GM21619 (cell line): ENCODE results near the gene SLC18B1.
A peak's percentile ranks its signal among the peaks of the same experiment; 100 is the strongest.
"Not testable (repeated sequence)": the region's sequence is repeated elsewhere in the genome, so short reads cannot be mapped to it uniquely, and the experiment has no call there.

Experiments used
- ATAC-seq: cut with Tn5 transposase; IDR thresholded peaks from one replicate; pipeline ENCODE4 v1.9.1; 2021; ENCODE audit not compliant: unreplicated experiment

SLC18B1 gene

DNA sequence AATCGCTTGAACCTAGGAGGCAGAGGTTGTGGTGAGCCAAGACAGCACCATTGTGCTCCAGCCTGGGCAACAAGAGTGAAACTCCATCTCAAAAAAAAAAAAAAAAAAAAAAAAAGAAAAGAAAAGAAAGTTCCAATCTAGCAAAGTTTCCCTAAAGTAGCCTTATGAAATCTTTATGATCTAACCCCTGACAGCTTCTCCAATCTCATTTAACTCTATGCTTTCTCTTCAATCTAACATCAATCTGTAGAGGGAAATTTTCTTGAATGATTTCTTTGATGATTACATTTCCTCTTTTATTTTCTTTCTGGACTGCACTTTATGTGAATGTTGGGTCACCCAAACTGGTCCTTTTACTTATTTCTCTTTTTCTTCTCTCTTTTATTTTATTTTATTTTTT is 2.2 kb upstream of the SLC18B1 start:
- no peak for ATAC-seq

DNA sequence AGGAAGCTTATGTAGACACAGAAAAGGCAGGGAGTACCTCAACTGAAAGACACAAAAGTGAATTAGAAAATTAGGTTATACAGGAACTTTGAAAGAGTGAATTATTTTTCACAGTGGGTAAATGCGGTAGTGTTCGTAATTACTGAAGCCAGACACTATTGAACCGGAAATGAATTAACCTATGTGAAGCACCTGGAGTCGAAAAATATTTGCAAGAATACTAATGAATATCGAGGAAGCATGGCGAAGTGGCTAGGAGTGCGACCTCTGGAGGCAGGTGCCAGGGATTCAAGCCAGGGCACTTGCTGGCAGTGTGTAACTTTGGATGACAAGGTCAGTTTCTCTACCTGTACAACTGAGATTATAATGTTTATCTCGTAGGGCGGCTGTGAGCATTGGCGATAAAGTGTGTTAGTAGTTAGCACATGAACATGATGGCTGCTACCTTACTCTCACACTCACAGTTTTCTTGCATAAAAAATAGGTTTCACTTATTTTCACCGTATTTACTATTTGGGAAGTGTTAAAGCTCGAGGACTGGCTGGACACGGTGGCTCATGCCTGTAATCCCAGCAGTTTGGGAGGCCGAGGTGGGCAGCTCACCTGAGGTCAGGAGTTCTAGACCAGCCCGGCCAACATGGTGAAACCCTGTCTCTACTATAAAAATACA is 567 bp upstream of the SLC18B1 start:
- peak; percentile 87 for ATAC-seq

DNA sequence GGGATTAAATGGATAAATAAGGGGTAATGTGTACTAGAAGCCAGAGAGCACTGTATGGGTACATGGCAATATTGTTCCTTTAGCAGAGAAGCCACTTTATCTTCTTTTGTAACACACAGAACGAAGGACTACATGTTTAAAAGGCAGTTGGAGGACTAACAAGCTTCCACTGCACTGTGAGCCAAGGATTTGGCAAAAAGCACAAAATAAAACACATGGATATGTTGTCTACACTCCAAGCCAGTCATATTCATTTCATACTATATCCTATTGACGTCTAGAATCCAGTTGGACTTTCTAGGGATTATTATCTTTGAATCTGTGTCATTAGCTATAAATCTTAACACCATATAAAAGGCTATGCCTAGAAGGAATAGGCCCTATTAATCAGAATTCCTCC is 3.0 kb downstream of the SLC18B1 start:
- ATAC-seq: no peak

DNA sequence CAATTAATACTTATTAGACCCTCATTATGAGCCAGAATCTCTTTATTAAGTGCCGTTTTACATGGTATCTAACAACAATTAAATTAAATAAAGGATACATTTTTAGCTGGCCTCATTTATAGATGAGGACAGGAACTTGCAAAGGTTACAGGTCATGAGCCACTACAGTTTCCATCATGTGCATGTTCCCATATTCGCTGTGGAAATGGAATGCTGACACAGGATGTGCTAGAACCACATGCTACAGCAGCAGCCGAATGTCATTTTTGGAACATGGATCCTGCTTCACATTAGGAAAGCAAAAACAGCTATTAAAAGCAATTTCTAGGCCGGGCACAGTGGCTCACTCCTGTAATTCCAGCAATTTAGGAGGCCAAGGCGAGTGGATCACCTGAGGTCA is 5.9 kb downstream of the SLC18B1 start:
- ATAC-seq: no peak

DNA sequence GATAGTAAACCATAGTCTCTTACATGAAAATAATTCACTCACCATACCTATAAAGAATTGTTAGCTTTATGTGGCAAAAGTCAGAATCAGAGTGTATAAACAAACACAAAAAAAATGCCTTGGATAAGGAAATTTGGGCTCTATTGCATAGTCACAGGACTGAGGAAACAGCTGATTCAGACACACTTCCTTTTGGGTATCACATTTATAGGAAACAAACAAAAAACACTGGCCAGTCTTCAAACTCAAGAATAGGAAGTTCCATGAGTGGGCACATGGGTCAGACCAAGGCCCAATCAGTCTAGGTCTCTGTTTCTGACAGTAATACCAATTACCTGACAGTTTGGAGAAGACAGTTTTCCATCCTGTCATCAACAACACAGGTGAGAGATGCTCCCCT is 8.0 kb downstream of the SLC18B1 start:
- no peak for ATAC-seq

DNA sequence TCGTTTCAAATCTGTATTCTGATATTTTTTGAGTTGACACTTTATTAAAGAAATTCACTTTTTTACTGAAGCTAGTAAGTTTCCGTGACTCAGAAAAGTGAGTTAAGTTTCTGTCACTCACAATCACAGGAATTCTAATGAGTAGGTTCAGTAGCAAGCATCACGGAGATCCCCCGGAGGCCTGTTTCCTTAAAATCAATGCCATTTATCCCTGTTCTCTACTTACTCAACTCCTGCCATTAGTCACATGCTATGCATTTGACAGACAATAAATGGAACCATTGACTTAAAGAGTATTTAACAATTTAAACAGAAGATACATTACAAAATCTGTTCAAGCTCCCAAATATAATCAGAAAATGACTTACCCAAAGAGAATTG is 9.1 kb downstream of the SLC18B1 start:
- ATAC-seq: no peak

DNA sequence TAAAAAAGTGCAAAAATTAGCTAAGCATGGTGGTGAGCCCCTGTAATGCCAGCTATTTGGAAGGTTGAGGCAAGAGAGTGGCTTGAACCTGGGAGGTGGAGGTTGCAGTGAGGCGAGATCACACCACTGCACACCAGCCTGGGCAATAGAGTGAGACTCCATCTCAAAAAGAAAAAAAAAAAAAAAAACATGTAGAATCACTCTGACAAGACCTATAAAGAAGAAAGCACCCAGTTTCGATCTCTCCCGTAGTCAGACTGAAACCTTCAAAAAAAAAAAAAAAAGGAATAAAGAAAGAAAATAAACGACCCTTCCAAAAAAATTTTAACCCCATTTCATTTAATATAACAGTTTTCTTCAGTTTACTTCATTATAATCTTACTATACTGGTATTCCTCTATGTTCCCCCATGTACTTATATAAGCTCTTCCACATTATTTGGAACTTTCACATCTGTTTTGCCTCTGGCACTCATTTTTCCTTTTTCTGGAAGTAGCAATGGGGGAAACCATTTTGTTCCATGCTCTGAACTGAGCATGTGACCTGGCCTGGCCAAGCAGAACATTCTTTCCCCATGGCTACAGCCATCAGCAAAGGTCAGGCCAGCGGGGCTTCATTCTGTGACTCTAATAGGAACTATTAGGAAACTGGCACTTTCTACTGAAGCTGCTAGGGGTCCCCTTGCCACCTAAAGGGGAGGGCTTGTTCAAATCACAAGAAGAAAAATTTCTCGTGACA is 9.6 kb downstream of the SLC18B1 start:
- no peak for ATAC-seq

DNA sequence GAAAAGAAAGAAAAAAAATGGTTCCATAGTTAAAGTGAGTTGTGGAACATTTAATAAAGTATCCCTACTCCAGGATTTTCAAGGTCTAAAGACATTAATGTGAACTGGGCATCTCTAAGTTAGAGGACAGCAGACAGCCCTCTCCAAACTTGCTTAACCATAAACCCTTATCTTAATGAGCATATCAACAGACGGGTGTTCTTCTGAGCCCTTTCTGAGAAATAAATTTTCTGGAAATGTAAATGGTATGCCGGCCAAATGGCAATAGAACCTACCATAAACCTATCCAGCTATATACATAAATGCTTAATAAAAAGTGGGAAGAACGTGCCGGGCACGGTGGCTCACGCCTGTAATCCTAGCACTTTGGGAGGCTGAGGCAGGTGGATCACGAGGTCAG is 12.5 kb downstream of the SLC18B1 start:
- ATAC-seq: no peak

DNA sequence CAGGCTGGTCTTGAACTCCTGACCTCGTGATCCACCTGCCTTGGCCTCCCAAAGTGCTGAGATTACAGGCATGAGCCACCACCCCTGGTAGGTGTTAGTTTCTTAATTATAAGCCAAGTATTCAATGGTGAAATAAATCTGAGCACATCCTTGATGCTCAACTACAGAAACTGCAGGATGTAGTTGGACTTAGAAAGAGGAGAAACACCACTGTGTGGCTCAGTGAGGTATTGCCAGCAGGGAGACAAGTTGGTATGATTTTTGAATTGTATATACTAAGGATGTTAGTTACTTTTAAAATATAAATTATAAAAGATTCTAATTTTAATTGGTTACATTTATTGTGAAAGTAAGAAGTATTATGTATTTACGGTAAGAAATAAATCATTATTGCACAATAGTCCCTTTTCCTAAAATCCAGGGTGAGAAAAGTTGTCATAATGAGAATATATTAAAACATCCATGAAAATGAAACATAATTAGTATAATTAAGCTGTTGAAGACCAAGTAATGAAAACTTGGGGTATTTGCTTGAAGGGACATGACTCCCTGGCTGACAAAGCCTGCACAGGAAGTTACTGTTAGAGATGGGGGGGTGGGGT is 17.6 kb downstream of the SLC18B1 start:
- ATAC-seq: peak; percentile 80

DNA sequence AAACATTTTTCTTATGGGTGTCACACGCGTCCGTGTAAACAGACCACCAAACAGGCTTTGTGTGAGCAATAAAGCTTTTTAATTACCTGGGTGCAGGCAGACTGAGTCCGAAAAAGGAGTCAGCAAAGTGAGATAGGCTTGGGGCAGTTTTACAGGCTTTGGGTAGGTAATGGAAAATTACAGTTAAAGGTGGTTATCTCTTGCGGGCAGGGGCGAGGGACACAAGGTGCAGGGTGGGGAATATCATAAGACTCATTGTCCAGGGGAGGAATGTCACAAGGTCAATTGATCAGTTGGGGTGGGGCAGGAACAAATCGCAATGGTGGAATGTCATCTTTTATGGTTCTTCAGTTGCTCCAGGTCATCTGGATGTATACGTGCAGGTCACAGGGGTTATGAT is 20.6 kb downstream of the SLC18B1 start:
- ATAC-seq: not testable (repeated sequence)

DNA sequence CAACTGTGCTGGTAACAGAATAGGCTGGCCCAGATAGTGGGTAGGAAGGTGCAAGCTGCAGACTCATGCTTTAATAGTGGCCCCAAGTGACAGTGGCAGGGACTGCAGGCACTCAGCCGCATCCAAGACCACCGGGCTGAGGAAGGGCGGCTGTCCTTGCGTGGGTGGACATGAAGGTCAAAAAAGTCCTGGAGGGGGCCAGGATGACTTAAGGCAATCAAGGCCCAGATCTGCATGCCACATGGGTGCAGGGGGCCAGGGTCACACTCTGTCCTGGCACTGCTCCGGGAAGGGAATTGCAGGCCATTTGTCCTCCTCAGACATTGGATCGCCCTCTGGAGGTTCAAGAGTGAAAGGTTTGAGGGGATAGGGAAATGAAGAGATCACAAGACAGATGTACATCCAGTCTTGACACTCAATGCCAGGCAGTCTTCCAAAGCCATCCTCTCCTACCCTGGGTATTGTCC is 30.4 kb downstream of the SLC18B1 start:
- peak; percentile 79 for ATAC-seq

DNA sequence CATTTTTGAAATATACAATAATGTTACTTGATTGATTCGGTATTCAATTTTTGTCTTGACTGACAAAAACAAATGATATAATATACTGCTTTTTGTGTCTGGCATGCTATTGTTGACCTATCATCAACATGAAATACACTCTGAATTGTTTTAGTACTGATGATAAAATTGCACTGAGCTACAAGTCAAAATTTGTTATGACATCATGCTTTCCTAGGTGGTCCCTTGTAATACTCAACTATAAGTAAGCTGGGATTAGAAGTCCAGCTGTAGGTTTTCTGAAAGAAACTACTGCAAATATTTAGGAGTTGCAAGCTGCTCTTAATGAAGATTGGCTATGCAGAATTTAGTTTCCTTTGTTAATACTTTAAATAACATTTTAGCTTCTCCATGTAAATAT is 32.9 kb downstream of the SLC18B1 start:
- no peak for ATAC-seq

DNA sequence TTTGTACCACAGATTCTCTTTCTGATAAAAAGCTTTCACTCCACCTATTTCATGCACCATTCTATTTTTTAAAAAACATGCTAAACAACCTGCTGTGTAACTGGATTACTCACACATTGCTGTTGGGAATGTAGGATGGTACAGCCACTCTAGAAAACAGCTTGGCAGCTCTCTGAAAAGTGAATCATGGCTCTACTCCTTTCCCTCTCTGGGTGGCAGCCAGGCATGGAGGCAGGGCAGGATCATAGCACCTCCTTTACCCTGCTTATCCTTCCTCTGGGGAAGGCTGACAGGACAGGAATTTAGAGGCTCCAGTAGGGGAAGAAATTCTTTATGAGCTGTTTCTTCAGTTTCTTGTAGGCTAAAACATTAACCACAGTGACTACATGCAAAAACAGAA is 34.1 kb downstream of the SLC18B1 start:
- no peak for ATAC-seq

DNA sequence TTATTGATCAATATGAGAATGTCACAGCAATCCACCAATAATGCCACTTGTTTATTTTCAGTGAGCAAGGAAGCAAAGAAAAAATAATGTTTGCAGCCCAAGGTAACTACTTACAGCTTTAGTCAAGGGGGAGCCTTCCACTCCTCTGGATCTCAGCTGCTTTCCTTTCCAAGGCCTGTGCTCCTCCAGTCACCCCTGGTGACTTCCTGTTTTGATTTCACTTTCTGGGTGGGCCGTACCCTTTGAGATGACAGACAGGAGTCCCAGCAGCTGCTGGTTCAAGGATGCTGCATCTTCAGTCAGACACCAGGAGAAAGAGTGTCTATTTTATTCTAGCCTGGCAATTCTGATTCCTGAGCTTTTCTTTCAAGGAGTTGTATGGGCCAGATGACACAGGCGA is 35.2 kb downstream of the SLC18B1 start:
- peak; percentile 89 for ATAC-seq

DNA sequence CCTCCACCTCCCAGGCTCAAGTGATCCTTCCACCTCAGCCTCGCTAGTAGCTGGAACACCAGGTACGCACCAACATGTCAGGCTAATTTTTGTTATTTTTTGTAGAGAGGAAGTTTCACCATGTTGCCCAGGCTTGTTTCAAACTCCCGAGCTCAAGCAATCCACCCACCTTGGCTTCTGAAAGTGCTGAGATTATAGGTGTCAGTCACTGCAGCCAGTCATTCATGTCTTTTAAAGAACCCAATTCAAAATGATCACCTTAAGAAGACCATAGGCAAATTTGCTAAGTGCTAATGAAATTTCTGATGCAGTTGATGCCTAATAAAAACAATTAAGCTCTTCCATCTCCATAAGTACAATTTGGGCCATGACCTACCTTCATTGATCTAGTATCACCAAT is 38.2 kb downstream of the SLC18B1 start:
- peak; percentile 32 for ATAC-seq

DNA sequence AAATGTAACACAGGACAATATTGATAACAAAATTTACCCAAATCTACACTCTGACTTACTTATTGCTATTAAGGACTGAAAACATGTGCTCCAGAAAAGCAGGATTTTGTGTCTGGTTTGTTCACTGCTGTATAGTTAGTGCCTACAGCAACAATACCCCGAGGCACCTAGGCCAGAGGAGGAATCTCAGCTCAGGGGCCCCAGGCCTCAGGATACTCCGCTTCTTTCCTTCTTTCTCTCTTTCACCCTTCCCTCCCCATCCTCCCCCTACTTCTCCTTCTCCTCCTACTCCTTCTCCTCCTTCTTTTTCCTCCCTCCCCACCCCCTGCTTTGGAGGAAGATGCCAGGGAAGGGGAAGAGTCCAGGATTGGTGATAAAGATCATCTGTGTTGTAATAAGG is 39.7 kb downstream of the SLC18B1 start:
- ATAC-seq: no peak

DNA sequence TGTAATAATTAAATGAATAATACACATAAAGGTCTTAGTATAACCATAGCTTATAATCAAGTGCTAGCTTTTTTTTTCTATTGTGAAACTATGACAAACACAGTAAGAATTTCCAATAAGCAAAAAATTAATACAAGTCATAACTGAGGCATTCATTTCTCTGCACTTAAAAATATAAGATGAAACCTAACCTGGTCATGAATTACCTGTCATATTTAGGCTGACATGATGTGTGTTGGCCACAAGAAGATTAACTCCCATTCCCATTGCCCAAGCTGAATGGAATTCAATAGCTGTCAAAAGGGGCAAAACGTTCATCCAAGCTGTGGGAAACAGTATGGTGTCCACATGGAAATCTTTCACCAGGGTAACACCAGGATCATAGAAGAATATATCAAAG is 46.2 kb downstream of the SLC18B1 start:
- ATAC-seq: no peak

DNA sequence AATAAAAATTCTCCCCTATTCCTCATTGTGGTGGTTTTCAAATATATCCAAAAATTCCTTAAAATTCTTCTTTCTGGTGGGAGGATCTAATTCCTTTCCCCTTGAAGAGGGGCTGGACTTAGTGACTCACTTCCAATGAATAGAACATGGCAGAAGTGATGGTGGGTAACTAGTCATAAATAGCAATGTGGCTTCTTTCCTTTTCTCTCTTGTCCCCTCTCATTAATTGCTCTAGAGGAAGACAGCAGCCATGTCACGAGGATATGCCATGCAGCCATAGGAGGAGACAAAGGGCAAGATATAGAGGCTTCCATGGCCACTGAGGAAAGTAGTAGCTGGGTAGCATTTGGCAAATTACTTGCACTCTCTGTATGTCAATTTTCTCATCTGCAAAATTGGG is 46.6 kb downstream of the SLC18B1 start:
- ATAC-seq: no peak

DNA sequence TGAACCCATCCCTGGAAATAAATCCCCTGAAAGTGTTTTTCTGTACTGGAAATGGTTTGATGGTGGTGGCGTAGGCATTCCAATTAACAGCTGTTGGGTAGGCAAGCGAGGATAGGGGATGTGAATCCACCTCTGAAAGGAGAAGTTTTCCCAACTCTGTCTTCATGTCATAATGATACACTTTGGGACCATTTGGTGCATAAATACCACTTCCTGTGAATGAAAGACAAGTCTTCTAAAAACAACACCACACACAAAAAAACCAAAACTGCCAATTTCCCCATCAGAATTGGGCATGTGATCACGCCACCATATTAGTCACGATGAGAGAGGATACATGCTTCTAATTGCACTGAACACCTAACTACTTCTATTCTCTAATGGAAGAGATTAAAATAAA is 47.1 kb downstream of the SLC18B1 start:
- peak; percentile 35 for ATAC-seq

DNA sequence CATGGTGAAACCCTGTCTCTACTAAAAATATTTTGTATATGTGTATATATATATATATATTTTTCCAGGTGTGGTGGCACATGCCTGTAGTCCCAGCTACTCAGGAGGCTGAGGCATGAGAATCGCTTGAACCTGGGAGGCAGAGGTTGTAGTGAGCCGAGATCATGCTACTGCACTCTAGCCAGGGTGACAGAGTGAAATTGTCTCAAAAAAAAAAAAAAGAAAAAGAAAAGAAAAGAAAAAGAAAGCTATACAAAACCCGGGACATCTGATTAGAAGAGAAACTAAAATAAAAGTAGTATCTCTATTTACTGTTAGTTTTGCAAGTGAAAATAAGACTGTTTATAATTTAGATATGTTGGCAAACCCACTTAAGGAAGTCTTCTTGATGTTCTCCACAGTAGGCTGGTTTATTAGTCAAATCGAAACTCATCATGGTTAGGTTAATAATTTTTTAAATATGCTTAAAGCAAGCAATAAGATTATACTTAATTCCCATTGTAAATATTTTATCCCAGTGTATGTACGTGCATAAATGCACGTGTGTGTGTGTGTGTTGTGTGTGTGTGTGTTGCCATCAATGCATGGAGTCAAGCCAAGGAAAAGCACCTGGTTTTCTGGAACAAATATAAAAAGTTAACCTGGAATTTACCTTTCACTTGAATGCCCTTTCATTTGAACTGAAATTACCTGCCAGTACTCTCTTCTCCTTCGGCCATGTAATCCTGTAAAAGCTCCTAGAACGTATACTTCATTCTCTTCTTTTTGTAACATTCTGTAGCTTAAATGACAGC is 47.8 kb downstream of the SLC18B1 start:
- ATAC-seq: peak; percentile 86

DNA sequence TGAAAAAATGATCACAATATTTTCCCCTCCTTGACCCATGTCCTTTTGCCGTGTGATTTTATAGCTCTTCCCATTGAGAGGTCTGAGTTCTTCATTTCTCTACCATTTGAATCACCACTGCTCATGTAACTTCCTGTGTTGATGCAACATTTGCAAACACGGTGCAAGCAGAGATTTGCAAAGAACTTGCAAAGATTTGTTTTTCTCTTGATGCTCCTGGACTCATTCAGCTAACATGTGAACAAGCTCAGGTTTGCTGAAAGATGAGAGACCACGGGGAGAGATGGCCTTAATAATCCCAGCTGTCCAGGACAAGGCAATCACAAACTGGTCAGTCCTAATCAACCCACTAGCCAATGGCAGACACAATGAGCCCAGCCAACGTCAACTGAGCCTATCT is 49.3 kb downstream of the SLC18B1 start:
- ATAC-seq: no peak

DNA sequence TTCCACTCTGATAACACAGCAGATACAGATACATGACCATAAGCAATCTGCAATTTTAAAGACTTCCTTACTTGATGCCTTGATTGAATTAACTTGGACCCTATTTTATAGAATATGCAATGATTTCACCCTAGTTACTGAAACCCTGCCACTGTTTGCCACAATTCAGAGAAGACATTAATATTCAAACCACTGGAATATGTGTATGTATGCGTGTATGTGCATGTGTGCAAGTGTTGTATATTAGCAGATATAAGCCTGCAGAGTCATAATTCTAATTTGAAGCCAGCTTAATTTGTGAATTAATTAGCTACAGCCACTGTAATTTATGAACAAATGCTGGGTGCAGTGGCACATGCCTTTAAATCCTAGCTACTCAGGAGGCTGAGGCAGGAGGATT is 50.0 kb downstream of the SLC18B1 start:
- ATAC-seq: no peak
